DND-41 (cell line): ENCODE data around the gene CDH12.

ENCODE experiments used
- EZH2 ChIP-seq: IDR thresholded peaks from 3 replicates; pipeline ENCODE4 v1.6.1; 2012; ENCODE audit warnings: borderline replicate concordance, low read depth, mild to moderate bottlenecking, moderate library complexity, low read length, inconsistent platforms; ENCODE audit not compliant: severe bottlenecking
- TF ChIP-seq, protein P1 (sequence below): IDR thresholded peaks from 2 replicates; pipeline ENCODE4 v1.5.1; 2012; ENCODE audit warnings: borderline replicate concordance, low read length, moderate library complexity, mild to moderate bottlenecking; ENCODE audit not compliant: poor library complexity, severe bottlenecking; ENCODE audit errors: extremely low read depth

DNA sequence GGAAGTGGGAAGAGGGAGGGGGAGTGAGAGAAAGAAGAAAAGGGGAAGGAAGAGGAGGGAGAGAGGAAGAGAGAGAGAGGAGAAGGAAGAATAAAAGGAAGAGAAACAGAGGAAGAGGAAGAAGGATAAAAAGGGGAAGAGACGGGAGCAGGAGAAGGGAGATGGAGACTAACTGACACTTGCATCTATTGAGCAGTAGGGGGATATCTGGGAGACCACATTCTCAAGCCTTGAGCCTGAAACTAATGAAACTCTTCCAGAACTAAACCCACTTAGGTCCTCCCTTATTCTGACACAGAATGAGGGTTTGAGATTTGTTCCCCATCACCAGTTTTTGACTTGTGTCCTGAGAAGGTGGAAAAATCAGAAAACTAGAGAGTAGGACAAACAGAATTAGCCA is 533.3 kb downstream of the CDH12 start:
- TF ChIP-seq, protein P1, sequence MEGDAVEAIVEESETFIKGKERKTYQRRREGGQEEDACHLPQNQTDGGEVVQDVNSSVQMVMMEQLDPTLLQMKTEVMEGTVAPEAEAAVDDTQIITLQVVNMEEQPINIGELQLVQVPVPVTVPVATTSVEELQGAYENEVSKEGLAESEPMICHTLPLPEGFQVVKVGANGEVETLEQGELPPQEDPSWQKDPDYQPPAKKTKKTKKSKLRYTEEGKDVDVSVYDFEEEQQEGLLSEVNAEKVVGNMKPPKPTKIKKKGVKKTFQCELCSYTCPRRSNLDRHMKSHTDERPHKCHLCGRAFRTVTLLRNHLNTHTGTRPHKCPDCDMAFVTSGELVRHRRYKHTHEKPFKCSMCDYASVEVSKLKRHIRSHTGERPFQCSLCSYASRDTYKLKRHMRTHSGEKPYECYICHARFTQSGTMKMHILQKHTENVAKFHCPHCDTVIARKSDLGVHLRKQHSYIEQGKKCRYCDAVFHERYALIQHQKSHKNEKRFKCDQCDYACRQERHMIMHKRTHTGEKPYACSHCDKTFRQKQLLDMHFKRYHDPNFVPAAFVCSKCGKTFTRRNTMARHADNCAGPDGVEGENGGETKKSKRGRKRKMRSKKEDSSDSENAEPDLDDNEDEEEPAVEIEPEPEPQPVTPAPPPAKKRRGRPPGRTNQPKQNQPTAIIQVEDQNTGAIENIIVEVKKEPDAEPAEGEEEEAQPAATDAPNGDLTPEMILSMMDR, result no peak
- TF ChIP-seq EZH2, result no peak
